Body of pancreas (tissue), 4 donors: ENCODE results near the gene NUDT16. TPM values are rescaled to one million over a fixed set of nuclear protein-coding genes. Genes with fewer than 3 reads are reported as not detected.

ENCODE experiments used
- ATAC-seq: fragments of 150-250 bp; one replicate; pipeline ENCODE4 v1.9.1; 2016
- DNase-seq, 4 donors: peaks; one replicate each; pipeline ENCODE4 v3.0.0-alpha.2; 2019
- H3K27ac ChIP-seq, 4 donors: fragments of 200-600 bp; sonication (generic); 1 replicate in 3 of 4; 2 replicates in 1 of 4; pipeline versions ENCODE4 v1.5.1 to v1.6.1; 2016 to 2019; ENCODE audit warnings: mild to moderate bottlenecking in 1 of 4, mixed read lengths in 1 of 4, moderate library complexity in 1 of 4
- H3K27me3 ChIP-seq, 2 donors: fragments of 200-600 bp; sonication (generic); one replicate each; pipeline ENCODE4 v1.6.0; 2016; ENCODE audit warnings: mild to moderate bottlenecking in 1 of 2
- H3K36me3 ChIP-seq, 2 donors: fragments of 200-600 bp; sonication (generic); replicated peaks in 1 of 2; 2 replicates each; pipeline ENCODE4 v1.5.1; 2016; ENCODE audit warnings: low read depth in 2 of 2; ENCODE audit not compliant: insufficient read depth in 1 of 2
- H3K4me1 ChIP-seq: fragments of 200-600 bp; sonication (generic); one replicate; pipeline ENCODE4 v1.6.0; 2016
- H3K4me3 ChIP-seq, 2 donors: fragments of 200-600 bp; sonication (generic); 1 replicate in 1 of 2; 2 replicates in 1 of 2; pipeline ENCODE4 v1.5.1; 2016 to 2019
- H3K9me3 ChIP-seq, 3 donors: fragments of 200-600 bp; sonication (generic); 1 replicate in 2 of 3; 2 replicates in 1 of 3; pipeline ENCODE4 v1.5.1; 2016
- CTCF ChIP-seq, 7 experiments: fragments of 450-650 bp in 4 of 7; fragments of 200-600 bp in 3 of 7; sonication (generic) in 3 of 7; IDR thresholded peaks; one replicate each; pipeline ENCODE4 v1.5.1; 2016 to 2019; ENCODE audit warnings: antibody characterized with exemption in 7 of 7
- POLR2A ChIP-seq, 3 donors: fragments of 450-650 bp; IDR thresholded peaks; one replicate each; pipeline ENCODE4 v1.6.1; 2016; ENCODE audit warnings: antibody characterized with exemption in 3 of 3, mild to moderate bottlenecking in 2 of 3
- WGBS, 2 donors: methylation state at CpG; one replicate each; pipeline ENCODE4 v1.1.5; 2017; 5-methylcytosine and 5-hydroxymethylcytosine counted together
- intact Hi-C: fragments of 100-400 bp; cut with DNase I; formaldehyde crosslinking; loops from one replicate; pipeline ENCODE4 v1.15.1; 2023
- total RNA-seq, 2 donors: library from RNA; depleted of rRNA; stranded (reverse); fragments of >200 nt; gene quantifications; one replicate each; pipeline ENCODE4 v1.1.0, GENCODE V29; 2016

The NUDT16 gene
- total RNA-seq, 2 donors from 2014 or later: 13.2 to 27.4 TPM

- intact Hi-C loops: no loop called here
- H3K27me3 ChIP-seq: no peaks in the 10 kb centered on the region
- no peak overlapping the region for H3K4me3 ChIP-seq
- no peaks in the 10 kb centered on the region for H3K4me1 ChIP-seq
- ATAC-seq (no peak), DNase-seq (no peak)
- H3K36me3 ChIP-seq: no peaks in the 10 kb centered on the region
- H3K27ac ChIP-seq: no peak overlapping the region
- WGBS, 2 donors: 61% methylated on average over 5 of the region's 5 CpGs
- H3K9me3 ChIP-seq: no peaks in the 10 kb centered on the region
- TF ChIP-seq POLR2A (IDR thresholded peaks at IDR 0.05) (no peak), CTCF (IDR thresholded peaks at IDR 0.05) (no peak)
Measured at GRCh38 chr3:131431754-131432153, 50.2 kb downstream of the NUDT16 start.

GRCh38 chr3:131432441-131432840, 50.9 kb downstream of the NUDT16 start:
- H3K9me3 ChIP-seq: no peaks in the 10 kb centered on the region
- TF ChIP-seq CTCF (IDR thresholded peaks at IDR 0.05): no peak
- no peak for TF ChIP-seq POLR2A (IDR thresholded peaks at IDR 0.05)
- no peak overlapping the region for H3K27ac ChIP-seq
- DNase-seq (no peak), ATAC-seq (no peak)
- no peaks in the 10 kb centered on the region for H3K36me3 ChIP-seq
- H3K4me3 ChIP-seq: no peak overlapping the region
- no peaks in the 10 kb centered on the region for H3K4me1 ChIP-seq
- WGBS, 2 donors: 80 to 83% methylated on average over 3 of the region's 3 CpGs
- intact Hi-C loops: no loop called here
- no peaks in the 10 kb centered on the region for H3K27me3 ChIP-seq

GRCh38 chr3:131435000-131435399, 53.4 kb downstream of the NUDT16 start:
- intact Hi-C loops: no loop called here
- Histone ChIP-seq H3K36me3 (no peaks in the 10 kb centered on the region), H3K4me1 (no peaks in the 10 kb centered on the region), H3K9me3 (no peaks in the 10 kb centered on the region), H3K27me3 (no peaks in the 10 kb centered on the region), H3K4me3 (no peak overlapping the region), H3K27ac (no peak overlapping the region)
- DNase-seq (no peak), ATAC-seq (no peak)
- no peak for TF ChIP-seq POLR2A (IDR thresholded peaks at IDR 0.05)
- TF ChIP-seq CTCF (IDR thresholded peaks at IDR 0.05): no peak
- WGBS, 2 donors: 87 to 96% methylated on average over 1 of the region's 1 CpG

Other genes starting within 250 kb of the NUDT16 start
- 10 to 100 TPM; 41.5 to 43.1 TPM for gene MRPL3, start 121.2 kb downstream of the NUDT16 start, total RNA-seq